Skeletal muscle satellite cell (primary cell): Measurements from ENCODE around the gene IMMP2L.
"Not testable (repeated sequence)": the region's sequence is repeated elsewhere in the genome, so short reads cannot be mapped to it uniquely, and the experiment has no call there.

Experiments used
- H3K27me3 ChIP-seq: 2 replicates; pipeline ENCODE4 v1.7.0; 2013; ENCODE audit warnings: low read length; ENCODE audit not compliant: control insufficient read depth, insufficient read depth
- H3K36me3 ChIP-seq: 2 replicates; pipeline ENCODE4 v1.7.0; 2013; ENCODE audit warnings: mild to moderate bottlenecking, control low read depth, low read length; ENCODE audit not compliant: insufficient read depth
- H3K4me1 ChIP-seq: 2 replicates; pipeline ENCODE4 v1.7.0; 2013; ENCODE audit warnings: low read length; ENCODE audit not compliant: control insufficient read depth, insufficient read depth
- H3K4me2 ChIP-seq: 2 replicates; pipeline ENCODE4 v1.7.0; 2013; ENCODE audit warnings: mild to moderate bottlenecking, low read length
- H3K4me3 ChIP-seq: 2 replicates; pipeline ENCODE4 v1.7.0; 2013; ENCODE audit warnings: low read length
- H3K9ac ChIP-seq: 2 replicates; pipeline ENCODE4 v1.7.0; 2013; ENCODE audit warnings: mild to moderate bottlenecking, low read depth, low read length, moderate library complexity
- H3K9me3 ChIP-seq: replicated peaks from 2 replicates; pipeline ENCODE4 v1.7.0; 2013; ENCODE audit warnings: mild to moderate bottlenecking, control low read depth, low read length

The IMMP2L gene

DNA sequence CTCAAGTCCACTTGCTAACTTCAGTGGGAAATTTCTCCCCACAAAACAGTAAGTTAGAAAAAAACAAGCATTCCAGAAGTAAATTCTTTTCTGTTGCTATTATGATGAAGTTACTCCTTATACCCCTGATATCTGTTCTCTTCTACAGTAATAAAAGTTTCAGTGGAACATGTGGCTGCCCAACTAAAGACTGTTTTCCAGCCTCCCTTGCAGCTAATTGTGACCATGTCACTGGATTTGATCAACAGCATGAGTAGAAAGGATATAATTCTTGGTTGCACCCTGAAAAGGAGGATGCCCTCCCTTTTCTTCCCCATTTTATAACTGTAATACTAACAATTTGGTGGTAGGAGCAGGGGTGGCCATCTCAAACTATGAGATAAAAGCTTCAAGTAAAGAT, 40.6 kb downstream of the IMMP2L start:
- Histone ChIP-seq H3K4me2 (no peak overlapping the region), H3K27me3 (no peaks in the 10 kb centered on the region), H3K9ac (no peak overlapping the region), H3K4me3 (no peak overlapping the region), H3K36me3 (no peaks in the 10 kb centered on the region), H3K4me1 (no peaks in the 10 kb centered on the region), H3K9me3 (no peaks in the 10 kb centered on the region)

DNA sequence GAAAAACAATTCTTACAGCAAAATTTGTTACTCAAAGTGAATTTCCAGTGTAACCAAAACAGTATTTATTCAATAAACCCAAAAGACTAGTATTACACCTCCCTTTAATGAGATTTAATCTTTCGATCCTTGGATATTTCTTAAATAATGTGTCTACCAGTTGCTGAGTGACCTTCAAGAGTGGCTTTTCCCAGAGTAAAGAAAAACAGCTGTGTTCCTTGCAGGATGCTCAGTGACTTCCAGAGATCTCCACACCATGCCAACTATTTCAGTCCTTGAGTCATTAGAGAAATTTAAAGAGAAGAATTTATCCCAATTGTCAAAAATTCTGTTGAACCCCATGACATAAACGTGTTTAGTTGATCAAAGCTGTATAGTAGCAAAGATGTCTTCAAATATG, 44.0 kb downstream of the IMMP2L start:
- no peaks in the 10 kb centered on the region for H3K4me1 ChIP-seq
- no peak overlapping the region for H3K4me2 ChIP-seq
- no peaks in the 10 kb centered on the region for H3K36me3 ChIP-seq
- no peak overlapping the region for H3K9ac ChIP-seq
- no peaks in the 10 kb centered on the region for H3K9me3 ChIP-seq
- no peak overlapping the region for H3K4me3 ChIP-seq
- H3K27me3 ChIP-seq = no peaks in the 10 kb centered on the region

DNA sequence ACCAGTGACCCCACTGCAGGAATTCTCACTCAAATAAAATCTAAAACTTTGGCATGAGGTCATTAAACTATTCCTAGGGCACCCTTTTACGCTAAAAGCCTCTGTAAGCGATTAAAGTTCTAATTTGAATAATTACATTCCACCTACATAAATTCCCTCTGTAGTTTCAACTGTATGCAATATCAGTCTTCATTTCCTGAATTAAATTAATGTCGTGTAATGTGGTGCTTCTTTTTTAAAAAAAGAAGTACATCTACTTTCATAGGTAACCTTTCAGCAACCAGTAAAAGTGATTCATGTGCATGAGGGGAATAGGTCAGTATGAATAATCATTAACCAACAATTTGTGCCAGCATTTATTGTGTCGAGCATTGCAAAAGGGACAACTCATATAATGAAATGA, 44.7 kb downstream of the IMMP2L start:
- Histone ChIP-seq H3K4me1 (no peaks in the 10 kb centered on the region), H3K9ac (no peak overlapping the region), H3K36me3 (no peaks in the 10 kb centered on the region), H3K27me3 (no peaks in the 10 kb centered on the region), H3K4me3 (no peak overlapping the region), H3K9me3 (no peaks in the 10 kb centered on the region), H3K4me2 (no peak overlapping the region)

DNA sequence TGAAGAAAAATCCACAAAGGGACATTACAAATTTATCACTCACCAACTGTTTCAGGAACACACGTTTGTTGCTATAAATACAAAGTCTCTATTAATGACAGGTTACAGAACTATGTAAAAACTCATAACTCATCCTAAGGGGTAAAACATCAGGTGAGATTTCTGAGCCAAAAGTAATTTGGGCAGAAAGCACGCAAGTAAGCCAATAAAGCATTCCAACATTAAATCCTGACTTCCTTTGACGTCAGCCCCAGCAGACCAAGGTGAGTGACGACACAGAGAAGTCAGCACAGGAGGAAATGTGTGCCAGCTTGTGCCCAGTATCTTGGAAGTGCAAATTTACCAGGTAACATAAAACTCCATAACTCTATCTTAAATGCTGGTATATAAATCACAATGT, 45.7 kb downstream of the IMMP2L start:
- Histone ChIP-seq H3K27me3 (no peaks in the 10 kb centered on the region), H3K9ac (no peak overlapping the region), H3K36me3 (no peaks in the 10 kb centered on the region), H3K4me2 (no peak overlapping the region), H3K9me3 (no peaks in the 10 kb centered on the region), H3K4me1 (no peaks in the 10 kb centered on the region), H3K4me3 (no peak overlapping the region)

DNA sequence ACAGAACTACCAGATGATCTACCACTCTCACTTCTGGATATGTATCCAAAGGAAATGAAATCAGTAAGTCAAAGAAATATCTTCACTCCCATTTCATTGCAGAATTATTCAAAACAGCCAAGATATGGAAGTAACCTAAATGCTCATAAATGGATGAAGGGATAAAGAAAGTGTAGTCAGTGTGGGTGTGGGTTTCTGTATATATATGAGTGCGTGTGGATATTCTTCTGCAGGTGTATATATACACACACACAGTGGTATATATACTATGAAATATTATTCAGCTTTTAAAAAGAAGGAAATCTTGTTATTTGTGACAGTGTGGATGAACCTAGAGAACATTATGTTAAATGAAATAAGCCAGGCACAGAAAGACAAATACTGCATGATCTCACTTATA, 48.7 kb downstream of the IMMP2L start:
- Histone ChIP-seq H3K9ac (no peak overlapping the region), H3K4me3 (no peak overlapping the region), H3K36me3 (no peaks in the 10 kb centered on the region), H3K4me1 (no peaks in the 10 kb centered on the region), H3K27me3 (no peaks in the 10 kb centered on the region), H3K9me3 (no peaks in the 10 kb centered on the region), H3K4me2 (no peak overlapping the region)

DNA sequence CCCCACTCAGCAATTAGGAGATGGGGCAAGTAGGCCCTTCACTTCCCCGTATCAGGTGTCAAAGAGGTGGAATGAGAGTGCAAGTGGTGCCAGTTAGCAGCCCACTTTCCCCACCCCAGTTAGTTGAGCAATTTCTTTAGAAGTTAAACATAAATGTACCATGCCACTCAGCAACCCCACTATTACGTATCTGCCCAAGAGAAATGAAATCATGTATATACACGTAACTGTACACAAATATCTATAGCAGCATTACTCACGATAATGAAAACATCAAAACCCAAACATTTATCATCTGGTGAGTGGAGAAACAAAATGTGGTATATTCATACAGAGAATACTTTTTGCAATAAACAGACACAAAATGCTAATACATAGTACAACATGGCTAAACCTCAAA, 50.4 kb downstream of the IMMP2L start:
- Histone ChIP-seq H3K4me1 (no peaks in the 10 kb centered on the region), H3K36me3 (no peaks in the 10 kb centered on the region)

DNA sequence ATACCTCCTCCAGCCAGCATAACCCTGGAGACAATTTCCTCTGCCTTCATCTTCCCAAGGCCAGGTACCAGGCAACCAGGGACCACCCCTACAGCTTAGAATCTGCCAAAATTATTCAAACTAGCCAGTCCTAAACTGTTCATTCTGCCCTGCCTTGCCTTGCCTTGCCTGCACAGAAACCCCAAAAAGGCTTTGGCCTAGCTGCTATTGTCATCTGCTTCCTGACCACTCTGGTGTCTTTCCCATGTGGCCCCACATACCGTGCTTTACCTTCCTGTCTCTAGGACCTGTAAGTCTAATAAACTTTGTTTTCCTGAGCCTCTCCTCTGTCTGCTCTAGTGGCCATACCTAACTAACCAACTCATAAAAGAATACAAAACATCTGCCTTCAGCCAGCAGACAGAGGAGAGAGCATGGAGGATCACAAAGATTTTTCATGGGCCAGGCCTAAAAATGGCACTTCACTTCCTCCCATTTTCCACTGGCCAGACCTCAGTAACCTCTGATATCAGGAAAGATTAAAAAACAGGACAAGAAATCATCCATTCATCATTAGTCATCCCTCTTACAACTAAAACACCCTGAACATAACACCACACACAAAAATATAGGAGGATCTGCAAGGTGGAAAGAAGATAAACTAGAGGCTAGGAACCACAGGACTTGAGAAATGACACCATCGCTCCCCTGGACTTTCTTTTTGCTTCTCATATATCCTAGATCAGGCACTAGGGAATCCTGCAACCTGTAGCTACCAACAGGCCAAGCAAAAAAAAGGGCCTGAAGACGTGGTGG, 51.5 kb downstream of the IMMP2L start:
- H3K27me3 ChIP-seq = no peaks in the 10 kb centered on the region
- no peak overlapping the region for H3K4me2 ChIP-seq
- H3K9me3 ChIP-seq = no peaks in the 10 kb centered on the region
- H3K4me3 ChIP-seq = no peak overlapping the region
- H3K36me3 ChIP-seq = no peaks in the 10 kb centered on the region
- H3K4me1 ChIP-seq = no peaks in the 10 kb centered on the region
- H3K9ac ChIP-seq = no peak overlapping the region

More for the DNA sequence above, 50.4 kb downstream of the IMMP2L start:
- no peak overlapping the region for H3K9ac ChIP-seq
- no peak overlapping the region for H3K4me3 ChIP-seq
- no peaks in the 10 kb centered on the region for H3K27me3 ChIP-seq
- no peak overlapping the region for H3K4me2 ChIP-seq
- H3K9me3 ChIP-seq = no peaks in the 10 kb centered on the region

DNA sequence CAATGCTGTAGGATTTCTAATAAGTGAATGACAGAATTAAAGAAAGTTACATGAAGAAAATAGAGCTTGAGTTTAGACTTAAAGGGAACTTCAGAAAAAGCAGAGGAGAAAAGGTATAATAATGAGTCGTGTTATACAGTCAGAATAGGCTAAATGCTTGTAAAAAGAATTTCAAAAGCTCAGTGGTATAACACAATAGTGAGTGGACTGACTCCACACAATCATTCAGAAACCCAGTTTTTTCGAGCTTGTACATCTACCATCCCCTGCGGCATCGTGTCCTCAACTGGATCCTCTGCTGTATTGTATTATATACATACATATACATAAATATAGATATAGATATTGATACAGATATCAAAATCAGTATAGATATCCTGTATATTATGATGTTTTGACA, 52.2 kb downstream of the IMMP2L start:
- Histone ChIP-seq H3K4me3 (no peak overlapping the region), H3K9ac (no peak overlapping the region), H3K36me3 (no peaks in the 10 kb centered on the region), H3K9me3 (no peaks in the 10 kb centered on the region), H3K4me1 (no peaks in the 10 kb centered on the region), H3K27me3 (no peaks in the 10 kb centered on the region), H3K4me2 (no peak overlapping the region)

DNA sequence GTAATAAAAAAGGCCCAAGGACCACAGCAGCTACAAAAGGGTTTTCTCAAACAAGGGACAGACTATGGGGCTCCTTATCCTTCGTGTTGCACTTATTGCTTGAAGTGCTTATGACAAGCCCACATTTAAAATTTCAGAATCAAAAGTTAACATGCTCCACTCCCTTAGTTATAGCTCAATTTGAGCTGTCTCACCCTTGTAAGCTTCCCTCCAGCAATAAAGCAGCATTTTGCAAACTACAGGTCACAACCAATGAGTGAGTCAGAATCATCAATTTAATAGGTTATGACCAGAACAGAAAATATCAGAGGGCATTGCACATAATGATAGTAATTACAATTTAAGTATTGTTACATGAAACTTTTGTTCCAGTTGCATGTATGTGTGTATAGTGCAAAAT, 53.0 kb downstream of the IMMP2L start:
- H3K36me3 ChIP-seq = no peaks in the 10 kb centered on the region
- H3K9ac ChIP-seq = no peak overlapping the region
- no peak overlapping the region for H3K4me3 ChIP-seq

DNA sequence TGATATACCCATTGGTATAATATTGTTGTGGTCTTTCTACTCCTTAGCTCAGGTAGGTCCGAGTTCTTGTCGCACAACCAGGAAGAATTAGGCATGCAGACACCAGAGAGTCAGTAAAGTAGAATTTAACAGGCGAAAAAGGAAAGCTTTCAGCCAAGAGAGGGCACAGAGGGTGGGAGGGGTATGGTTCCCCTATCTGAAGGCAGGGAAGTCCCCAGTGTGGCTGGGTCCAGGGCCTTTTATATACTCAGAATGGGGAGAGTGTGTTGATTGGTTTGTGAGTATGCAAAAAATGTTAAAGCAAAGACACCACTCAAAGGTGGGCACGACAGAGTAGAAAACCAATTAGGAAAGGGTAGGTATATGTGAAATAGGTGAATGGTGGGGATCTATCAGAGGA, 53.9 kb downstream of the IMMP2L start:
- Histone ChIP-seq H3K9ac (no peak overlapping the region), H3K9me3 (no peaks in the 10 kb centered on the region), H3K36me3 (no peaks in the 10 kb centered on the region), H3K4me1 (no peaks in the 10 kb centered on the region), H3K27me3 (no peaks in the 10 kb centered on the region), H3K4me2 (no peak overlapping the region), H3K4me3 (no peak overlapping the region)

More for the DNA sequence above, 53.0 kb downstream of the IMMP2L start:
- H3K9me3 ChIP-seq = no peaks in the 10 kb centered on the region
- H3K4me2 ChIP-seq = no peak overlapping the region
- H3K4me1 ChIP-seq = no peaks in the 10 kb centered on the region
- no peaks in the 10 kb centered on the region for H3K27me3 ChIP-seq

DNA sequence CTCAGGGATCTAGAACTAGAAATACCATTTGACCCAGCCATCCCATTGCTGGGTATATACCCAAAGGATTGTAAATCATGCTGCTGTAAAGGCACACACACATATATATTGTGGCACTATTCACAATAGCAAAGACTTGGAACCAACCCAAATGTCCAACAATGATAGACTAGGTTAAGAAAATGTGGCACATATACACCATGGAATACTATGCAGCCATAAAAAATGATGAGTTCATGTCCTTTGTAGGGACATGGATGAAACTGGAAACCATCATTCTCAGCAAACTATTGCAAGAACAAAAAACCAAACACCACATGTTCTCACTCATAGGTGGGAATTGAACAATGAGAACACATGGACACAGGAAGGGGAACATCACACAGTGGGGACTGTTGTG, 56.9 kb downstream of the IMMP2L start:
- not testable (repeated sequence) for H3K27me3 ChIP-seq, H3K9ac ChIP-seq, H3K4me3 ChIP-seq, H3K9me3 ChIP-seq, H3K4me2 ChIP-seq, H3K4me1 ChIP-seq, H3K36me3 ChIP-seq

DNA sequence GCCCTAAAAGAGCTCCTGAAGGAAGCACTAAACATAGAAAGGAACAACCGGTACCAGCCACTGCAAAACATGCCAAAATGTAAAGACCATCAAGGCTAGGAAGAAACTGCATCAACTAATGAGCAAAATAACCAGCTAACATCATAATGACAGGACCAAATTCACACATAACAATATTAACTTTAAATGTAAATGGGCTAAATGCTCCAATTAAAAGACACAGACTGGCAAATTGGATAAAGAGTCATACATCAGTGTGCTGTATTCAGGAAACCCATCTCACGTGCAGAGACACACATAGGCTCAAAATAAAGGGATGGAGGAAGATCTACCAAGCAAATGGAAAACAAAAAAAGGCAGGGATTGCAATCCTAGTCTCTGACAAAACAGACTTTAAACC, 60.5 kb downstream of the IMMP2L start:
- not testable (repeated sequence) for H3K4me1 ChIP-seq, H3K4me2 ChIP-seq, H3K9ac ChIP-seq, H3K27me3 ChIP-seq, H3K36me3 ChIP-seq, H3K9me3 ChIP-seq, H3K4me3 ChIP-seq
